T-helper 2 cell treated with Interferon-gamma antibody and Interleukin-4, amounts not matched to agents 100 ng/mL and 5 ng/mL, for 36 hours (primary cell): Measurements from ENCODE around the gene ZNF560. TPM values are rescaled to one million over a fixed set of nuclear protein-coding genes. Genes with fewer than 3 reads are reported as not detected.

Experiments used
- intact Hi-C: fragments of 100-400 bp; cut with micrococcal nuclease; formaldehyde crosslinking; loops from one replicate; pipeline ENCODE4 v1.15.1; 2023
- total RNA-seq: library from RNA; stranded (reverse); gene quantifications from 2 replicates; pipeline ENCODE4 v1.2.3, GENCODE V29; 2022

The ZNF560 gene
- total RNA-seq, 1 donor from 2014 or later, result not detected

DNA sequence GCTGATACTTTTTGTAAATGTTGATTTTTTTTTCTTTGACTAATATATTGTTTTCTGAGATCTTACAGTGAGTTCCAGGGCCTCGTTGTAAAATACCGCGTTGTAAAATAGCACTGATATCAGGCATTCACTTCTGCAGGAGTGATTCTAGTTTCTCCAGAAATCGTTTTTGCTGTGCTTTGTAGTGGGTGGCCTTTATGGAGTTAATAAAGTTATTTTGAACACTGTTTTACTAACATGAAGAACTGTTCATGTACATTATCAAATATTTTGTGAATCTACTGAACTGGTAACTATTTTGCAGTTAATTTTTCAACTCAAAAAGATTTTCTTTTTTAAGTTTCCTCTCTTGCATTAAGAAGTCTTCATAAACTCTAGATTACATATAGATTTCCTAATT, 62.1 kb downstream of the ZNF560 start:
- intact Hi-C loops, result loop anchor here (5.0 kb wide), 1 partner anchor 146 kb away; the partner anchor contains the start of gene ZNF121

DNA sequence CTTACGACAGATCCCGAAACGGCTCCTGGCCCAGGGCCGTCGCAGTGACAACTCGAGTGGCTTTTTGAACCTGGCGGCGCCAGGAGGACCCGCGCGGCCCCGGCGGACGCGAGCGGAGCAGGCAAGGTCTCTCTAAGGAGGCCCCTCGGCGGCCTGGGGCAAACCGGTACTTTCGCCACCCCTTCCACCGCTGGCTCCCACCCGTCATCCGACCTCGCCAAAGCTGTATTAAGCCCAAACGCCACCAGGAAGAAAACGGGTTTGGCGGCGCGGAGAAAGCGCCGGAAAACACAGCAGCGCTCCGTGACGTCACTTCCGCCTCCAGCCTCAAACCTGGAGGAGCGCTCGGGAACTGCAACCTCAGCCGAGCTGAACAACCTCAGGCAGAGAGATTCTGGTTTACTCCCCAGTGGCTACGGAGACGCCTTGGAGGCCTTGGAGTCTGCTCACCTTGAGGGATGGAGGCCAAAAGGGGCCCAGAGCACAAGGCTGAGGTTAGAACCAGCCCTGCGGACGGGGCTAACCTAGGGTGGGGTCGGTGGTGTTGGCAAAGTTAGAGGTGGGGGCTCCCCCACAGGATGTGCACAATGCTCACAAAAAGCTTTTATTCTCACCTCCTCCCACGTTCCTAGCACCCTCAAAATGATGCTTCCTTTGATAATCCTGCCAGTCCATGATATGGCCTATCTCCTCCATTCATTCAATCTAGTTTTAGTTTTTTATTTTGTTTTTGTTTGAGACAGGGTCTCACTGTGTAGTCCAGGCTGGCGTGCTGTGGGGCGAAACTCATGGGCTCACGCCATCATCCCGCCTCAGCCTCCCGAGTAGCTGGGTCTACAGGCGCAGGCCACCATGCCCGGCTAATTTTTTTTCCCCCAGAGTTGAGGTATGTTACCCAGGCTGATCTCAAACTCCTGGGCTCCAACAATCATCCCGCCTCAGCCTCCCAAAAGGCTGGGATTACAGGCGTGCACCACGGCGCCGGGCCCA, 62.8 kb downstream of the ZNF560 start, which contains the start of gene ZNF266:
Gene ZNF266 (minus strand): TSS at position 295 of the 990 bp plus-strand sequence. CDS start 15,484 bp downstream, outside the sequence.
- intact Hi-C loops, result loop anchor here (1.0 to 5.0 kb wide), 7 partner anchors 111 to 361 kb away; partner anchors contain the start of genes ZNF121, ZNF317, ZNF559 and ZNF561

DNA sequence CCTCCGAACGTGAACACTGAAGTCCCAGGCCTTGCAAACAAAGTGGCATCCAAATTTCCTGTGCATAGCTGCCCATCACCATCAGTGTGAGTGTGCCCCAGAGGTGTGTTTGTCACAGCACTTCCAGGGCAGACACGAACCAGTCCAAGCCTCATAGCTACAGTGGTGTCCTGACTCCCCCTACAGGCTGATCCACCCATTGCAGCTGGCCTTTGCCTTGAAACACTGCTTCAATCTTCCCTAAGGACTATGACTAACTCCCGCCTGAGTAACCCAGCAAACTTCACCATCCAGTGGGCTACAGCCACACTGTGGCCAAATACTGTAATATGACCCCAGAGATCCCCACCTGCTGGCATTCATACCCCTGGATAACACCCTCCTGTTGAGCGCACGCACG, 66.9 kb downstream of the ZNF560 start:
- intact Hi-C loops, result no loop called here

DNA sequence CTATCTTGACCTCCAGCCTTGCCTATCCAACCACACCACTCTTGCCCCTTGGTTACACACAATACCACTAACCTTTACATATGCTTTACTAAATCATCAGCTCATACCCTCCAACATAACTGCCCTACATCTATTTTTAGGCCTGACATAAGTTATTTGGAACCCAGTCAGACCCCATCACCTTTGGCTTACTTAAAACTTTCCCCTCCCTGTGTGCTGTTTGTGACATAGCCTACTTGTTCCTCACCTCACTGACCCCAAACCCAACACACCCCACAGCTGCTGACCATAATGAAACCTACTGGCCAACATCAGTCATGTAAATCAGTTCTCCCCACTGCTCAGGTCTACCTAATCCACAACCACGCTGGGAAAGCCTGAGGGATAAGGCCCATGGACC, 68.0 kb downstream of the ZNF560 start:
- intact Hi-C loops, result no loop called here

DNA sequence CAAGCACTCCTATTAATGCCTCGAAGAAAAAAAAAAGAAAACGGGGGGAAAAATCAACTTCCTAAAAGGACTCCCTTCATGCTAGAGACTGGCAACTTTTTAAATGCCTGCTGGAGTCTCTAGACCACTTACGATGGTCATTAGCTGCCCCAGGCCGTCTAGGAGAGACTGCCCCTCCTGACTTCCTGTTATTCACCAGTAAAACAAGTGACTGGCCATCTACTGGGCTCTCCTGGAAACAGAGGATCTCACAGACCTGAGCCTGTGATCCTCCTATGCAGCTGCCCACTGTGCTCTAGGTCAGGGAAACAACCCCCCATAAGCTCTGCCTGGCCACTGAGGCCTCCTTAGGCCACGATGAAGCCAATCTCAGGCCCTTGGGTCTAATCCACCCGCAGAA, 70.5 kb downstream of the ZNF560 start:
- intact Hi-C loops, result no loop called here

Other genes with a start within 250 kb of the ZNF560 start
- gene OR7E24, start 247.7 kb downstream of the ZNF560 start, total RNA-seq, result not detected in 2 replicates
- 6.7 and 7.1 TPM in 2 replicates for gene ZNF699, start 188.8 kb downstream of the ZNF560 start, total RNA-seq
- gene ZNF559, start 174.4 kb downstream of the ZNF560 start, total RNA-seq, result 11.3 and 12.2 TPM in 2 replicates
- gene ZNF177, start 135.6 kb downstream of the ZNF560 start, total RNA-seq, result 0.64 and 1.7 TPM in 2 replicates
- 30.4 and 31.0 TPM in 2 replicates for gene ZNF266, start 63.0 kb downstream of the ZNF560 start, total RNA-seq
- 10.6 and 11.9 TPM in 2 replicates for gene ZNF426, start 40.0 kb upstream of the ZNF560 start, total RNA-seq
- 45.4 and 50.8 TPM in 2 replicates for gene ZNF121, start 85.9 kb upstream of the ZNF560 start, total RNA-seq
- 24.4 and 29.0 TPM in 2 replicates for gene ZNF561, start 122.6 kb upstream of the ZNF560 start, total RNA-seq
- 13.6 and 15.2 TPM in 2 replicates for gene ZNF562, start 176.5 kb upstream of the ZNF560 start, total RNA-seq